Motor neuron (in vitro differentiated cells): ENCODE measurements around the gene SYK. TPM values are rescaled to one million over a fixed set of nuclear protein-coding genes. Genes with fewer than 3 reads are reported as not detected.

Experiments
- ATAC-seq, 8 experiments: fragments of 200-7000 bp; cut with Tn5 transposase; replicated peaks in 6 of 8; 2 replicates each; pipeline ENCODE4 v1.8.0; 2021; ENCODE audit warnings: mild to moderate bottlenecking in 8 of 8, moderate library complexity in 8 of 8
- H3K27ac ChIP-seq, 2 donors: fragments of 250-450 bp; sonication (Bioruptor Pico); 2 replicates each; pipeline ENCODE4 v1.9.0; 2021; ENCODE audit warnings: antibody characterized with exemption in 2 of 2, mild to moderate bottlenecking in 2 of 2, moderate library complexity in 1 of 2
- H3K4me1 ChIP-seq, 2 donors: fragments of 250-450 bp; sonication (Bioruptor Pico); replicated peaks in 1 of 2; 2 replicates each; pipeline ENCODE4 v1.6.1; 2021; ENCODE audit warnings: antibody characterized with exemption in 2 of 2, mild to moderate bottlenecking in 2 of 2, moderate library complexity in 1 of 2
- H3K4me3 ChIP-seq, 5 donors: fragments of 250-450 bp; sonication (Bioruptor Pico); 2 replicates each; pipeline ENCODE4 v1.9.0; 2021; ENCODE audit warnings: antibody characterized with exemption in 5 of 5, mild to moderate bottlenecking in 5 of 5, moderate library complexity in 4 of 5
- WGBS, 10 experiments: fragments of 450-650 bp; shearing (Covaris generic); methylation state at CpG; one replicate each; pipeline ENCODE4 v1.0.0; 2022; 5-methylcytosine and 5-hydroxymethylcytosine counted together
- in situ Hi-C, 9 experiments: fragments of 400-800 bp; cut with MboI; loops; one replicate each; pipeline ENCODE4 v1.15.0; 2021; ENCODE audit warnings: low sequenced_read_pairs in 9 of 9, low pct_unique_long_range_greater_than_20kb in 2 of 9; ENCODE audit not compliant: unreplicated experiment in 9 of 9
- total RNA-seq, 8 experiments: library from RNA; unstranded; fragments of 300-600 nt; gene quantifications; 2 replicates each; pipeline versions ENCODE4 v1.2.3 to v1.2.4, GENCODE V29; 2022

SYK gene
- total RNA-seq, 8 experiments from 2014 or later: 0.05 to 0.43 (median 0.16) TPM; not detected in 2

DNA sequence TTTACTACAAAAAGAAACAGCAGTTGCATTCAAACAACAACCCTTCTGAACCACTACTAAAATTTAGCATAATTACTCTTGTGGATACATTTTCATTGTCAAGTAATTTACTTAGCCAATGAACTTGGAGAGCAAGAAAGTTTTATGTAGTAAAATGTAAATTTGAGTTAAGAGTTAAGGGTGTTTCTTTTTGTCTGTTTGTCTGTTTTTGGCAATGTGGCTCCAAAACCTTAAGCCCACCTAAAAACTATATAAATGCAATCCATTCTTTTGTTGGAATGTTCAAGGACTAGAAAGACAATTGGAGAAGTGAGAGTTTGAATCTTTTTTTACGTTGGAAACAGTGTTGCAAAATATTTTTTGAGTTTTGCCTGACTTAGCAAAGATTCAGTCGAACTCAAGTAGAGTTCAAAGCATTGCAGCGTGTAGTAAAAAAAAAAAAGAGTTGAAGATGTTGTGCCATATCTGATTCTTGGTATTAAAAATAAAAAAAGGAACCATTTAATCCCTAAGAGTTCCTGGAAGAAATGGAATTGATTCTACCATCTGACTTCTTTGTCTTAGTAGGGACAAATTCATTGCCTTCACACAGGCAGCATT is 867 bp downstream of the SYK start:
- WGBS, 10 experiments: 45 to 92% (median 69%) methylated on average over 1 to 3 of the region's 3 CpGs
- Histone ChIP-seq H3K4me3 (no peak overlapping the region), H3K27ac (no peak overlapping the region), H3K4me1 (no peaks in the 10 kb centered on the region)
- ATAC-seq: no peak
- in situ Hi-C loops: no loop called here

- in situ Hi-C loops: no loop called here
- Histone ChIP-seq H3K4me3 (no peak overlapping the region), H3K4me1 (no peaks in the 10 kb centered on the region), H3K27ac (no peak overlapping the region)
- WGBS, 10 experiments: 7 to 100% (median 78%) methylated on average over 1 to 3 of the region's 3 CpGs; no CpG with 5 or more reads in 1 of the 10 experiments
- ATAC-seq: no peak
Measured at GRCh38 chr9:90803860-90804593, 2.4 kb downstream of the SYK start.

DNA sequence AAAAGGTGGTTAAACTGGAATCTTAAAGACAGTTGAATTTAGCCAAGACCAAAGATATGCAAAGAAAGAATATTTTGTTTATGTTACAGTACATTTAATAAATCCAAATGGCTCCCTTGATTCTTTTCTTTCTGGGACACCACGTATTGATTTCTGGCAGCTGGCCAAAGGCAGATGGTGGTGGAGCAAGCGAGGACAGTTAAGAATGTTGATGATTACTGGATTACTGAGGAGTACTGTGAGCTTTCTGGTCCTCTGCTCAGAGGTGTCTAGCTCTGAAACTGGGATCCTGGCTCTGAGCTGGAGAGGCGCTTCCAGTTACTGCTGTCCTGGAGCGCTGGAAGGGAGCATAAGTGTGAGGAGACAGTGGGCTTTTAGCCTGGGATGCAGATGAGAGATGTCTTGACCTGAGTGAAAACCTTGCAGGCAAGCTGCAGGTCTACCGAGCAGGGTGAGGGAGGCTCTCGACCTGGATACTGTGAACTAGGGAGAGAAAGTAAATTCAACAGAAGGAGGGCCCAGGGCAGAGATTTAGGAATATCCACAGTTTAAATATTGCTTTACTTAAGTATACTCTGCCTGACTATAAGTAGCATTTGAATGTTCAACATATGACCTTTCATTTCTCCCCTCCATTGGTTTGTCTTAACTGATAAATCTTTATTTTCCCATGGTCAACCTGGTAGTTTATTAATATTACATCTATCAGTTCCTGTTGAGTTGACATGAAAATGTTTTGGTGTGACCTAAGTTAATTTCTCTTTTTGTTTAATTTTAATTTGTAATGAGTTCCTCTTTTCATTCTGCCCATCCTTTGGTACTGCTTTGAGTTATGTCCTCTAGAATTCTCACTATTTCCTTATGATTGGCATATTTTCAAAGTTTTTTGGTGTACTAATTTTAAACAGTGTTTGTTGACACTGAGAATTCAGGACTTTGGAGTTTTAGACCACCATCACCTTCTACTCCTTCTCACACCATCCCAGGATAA is 3.7 kb downstream of the SYK start:
- H3K27ac ChIP-seq: no peak overlapping the region
- no peak for ATAC-seq
- WGBS, 10 experiments: 5 to 79% (median 60%) methylated on average over 1 to 6 of the region's 6 CpGs; no CpG with 5 or more reads in 1 of the 10 experiments
- no peaks in the 10 kb centered on the region for H3K4me1 ChIP-seq
- no peak overlapping the region for H3K4me3 ChIP-seq
- in situ Hi-C loops: no loop called here

- no peaks in the 10 kb centered on the region for H3K4me1 ChIP-seq
- H3K4me3 ChIP-seq: no peak overlapping the region
- H3K27ac ChIP-seq: no peak overlapping the region
- no peak for ATAC-seq
- in situ Hi-C loops: no loop called here
- WGBS, 10 experiments: 7 to 100% (median 80%) methylated on average over 1 to 3 of the region's 3 CpGs; no CpG with 5 or more reads in 5 of the 10 experiments
Measured at GRCh38 chr9:90807006-90807405, 5.4 kb downstream of the SYK start.

- in situ Hi-C loops: no loop called here
- WGBS, 10 experiments: 0 to 91% (median 40%) methylated on average over 1 to 5 of the region's 6 CpGs; no CpG with 5 or more reads in 3 of the 10 experiments
- no peak overlapping the region for H3K4me3 ChIP-seq
- H3K4me1 ChIP-seq: no peaks in the 10 kb centered on the region
- no peak for ATAC-seq
- no peak overlapping the region for H3K27ac ChIP-seq
Measured at GRCh38 chr9:90808398-90808797, 6.8 kb downstream of the SYK start.

DNA sequence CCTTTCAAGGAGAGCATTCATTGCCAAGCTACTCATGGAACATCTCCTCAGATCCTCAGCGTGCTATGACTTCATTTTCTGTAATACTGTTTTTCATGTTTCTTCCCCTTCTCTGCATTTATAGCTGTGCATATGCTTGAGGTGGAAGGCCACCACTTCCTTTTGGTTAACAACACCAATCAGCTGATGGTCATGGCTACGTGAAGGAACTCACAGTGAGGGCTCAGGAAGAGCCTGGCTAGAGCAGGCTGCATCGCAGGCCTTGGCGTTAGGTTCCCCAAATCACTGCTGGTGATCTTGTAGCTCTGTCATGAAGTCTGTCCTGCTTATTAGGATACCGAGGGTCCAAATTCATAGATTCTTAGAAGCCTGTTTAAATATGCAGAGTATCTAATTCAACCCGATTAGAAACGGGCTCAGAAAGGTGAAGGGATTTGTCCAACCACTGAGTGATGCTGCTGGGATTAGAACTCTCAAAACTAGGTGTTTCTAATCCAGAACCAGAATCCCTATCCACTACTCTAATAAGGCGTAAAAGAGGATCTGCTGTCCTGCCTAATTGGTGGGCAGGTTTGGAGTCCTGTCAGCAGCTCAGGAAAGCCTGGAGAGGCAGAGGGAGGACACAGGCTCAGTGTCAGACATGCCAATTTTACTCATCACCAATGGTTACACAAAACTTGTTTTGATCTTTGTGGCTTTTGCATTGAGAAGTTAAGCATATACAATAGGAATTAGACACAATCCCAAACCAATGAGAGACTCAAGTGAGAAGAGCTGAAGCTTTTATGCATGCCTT is 7.5 kb downstream of the SYK start:
- Histone ChIP-seq H3K4me1 (no peaks in the 10 kb centered on the region), H3K4me3 (no peak overlapping the region), H3K27ac (no peak overlapping the region)
- in situ Hi-C loops: no loop called here
- no peak for ATAC-seq
- WGBS, 10 experiments: 0 to 95% (median 75%) methylated on average over 1 to 8 of the region's 8 CpGs; no CpG with 5 or more reads in 1 of the 10 experiments

DNA sequence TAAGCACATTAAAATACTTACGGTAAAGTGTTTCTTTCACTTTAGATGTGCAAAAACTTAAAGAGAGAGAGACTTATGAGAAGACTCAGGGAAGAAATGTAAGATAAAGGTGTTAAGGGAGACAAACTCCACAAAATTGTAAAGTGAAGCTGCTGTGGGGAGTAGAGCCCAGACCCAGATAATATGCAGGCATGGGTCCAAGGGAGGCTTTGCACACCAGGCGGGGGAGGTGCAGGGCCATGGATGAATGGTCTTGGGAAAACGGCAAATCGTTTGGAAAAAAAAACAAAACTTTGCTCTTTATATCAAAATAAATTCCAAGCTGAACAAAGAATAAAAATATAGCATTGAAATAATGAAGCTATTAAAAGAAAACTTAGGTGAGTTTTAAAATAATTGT is 9.1 kb downstream of the SYK start:
- 37 to 100% (median 87%) methylated on average over 3 to 4 of the region's 4 CpGs for WGBS, 10 experiments
- Histone ChIP-seq H3K27ac (no peak overlapping the region), H3K4me3 (no peak overlapping the region), H3K4me1 (peaks cover 0 to 3% of the 10 kb centered on the region in 2 donors)
- in situ Hi-C loops: no loop called here
- no peak for ATAC-seq

GRCh38 chr9:90813046-90813445 is 11.4 kb downstream of the SYK start:
- in situ Hi-C loops: no loop called here
- 32 to 97% (median 81%) methylated on average over 1 to 6 of the region's 8 CpGs; no CpG with 5 or more reads in 2 of the 10 experiments for WGBS, 10 experiments
- Histone ChIP-seq H3K27ac (no peak overlapping the region), H3K4me3 (no peak overlapping the region), H3K4me1 (peaks cover 0 to 3% of the 10 kb centered on the region in 2 donors)
- ATAC-seq: peak in 2 of 8 experiments; percentile 24 to 68

DNA sequence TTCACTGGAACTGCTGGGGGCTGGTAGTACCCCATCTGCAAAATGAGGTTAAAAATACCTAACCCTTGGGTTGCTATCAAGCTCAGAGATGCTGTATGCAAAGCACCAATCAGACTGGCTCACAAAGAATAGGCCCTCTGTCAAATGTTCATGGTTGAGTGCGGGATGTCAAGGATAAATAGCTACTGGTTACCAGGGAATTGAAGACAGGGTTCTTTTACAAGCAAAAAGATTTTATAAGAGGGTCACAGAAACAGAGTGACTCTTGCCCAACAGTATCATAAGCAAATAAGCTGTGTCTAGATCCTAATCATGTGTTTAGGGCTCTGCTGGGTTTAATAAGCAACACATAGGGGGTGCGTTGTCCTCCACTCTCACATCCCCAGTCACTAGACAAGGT is 11.9 kb downstream of the SYK start:
- Histone ChIP-seq H3K4me3 (no peak overlapping the region), H3K27ac (no peak overlapping the region), H3K4me1 (peaks cover 0 to 3% of the 10 kb centered on the region in 2 donors)
- in situ Hi-C loops: no loop called here
- WGBS, 10 experiments: 54 to 100% (median 92%) methylated on average over 1 to 2 of the region's 2 CpGs; no CpG with 5 or more reads in 4 of the 10 experiments
- ATAC-seq: no peak

- ATAC-seq: no peak
- WGBS, 10 experiments: 57 to 100% (median 88%) methylated on average over 1 to 4 of the region's 4 CpGs; no CpG with 5 or more reads in 4 of the 10 experiments
- H3K27ac ChIP-seq: no peak overlapping the region
- no peak overlapping the region for H3K4me3 ChIP-seq
- peaks cover 0 to 3% of the 10 kb centered on the region in 2 donors for H3K4me1 ChIP-seq
- in situ Hi-C loops: no loop called here
Measured at GRCh38 chr9:90814355-90814754, 12.7 kb downstream of the SYK start.

DNA sequence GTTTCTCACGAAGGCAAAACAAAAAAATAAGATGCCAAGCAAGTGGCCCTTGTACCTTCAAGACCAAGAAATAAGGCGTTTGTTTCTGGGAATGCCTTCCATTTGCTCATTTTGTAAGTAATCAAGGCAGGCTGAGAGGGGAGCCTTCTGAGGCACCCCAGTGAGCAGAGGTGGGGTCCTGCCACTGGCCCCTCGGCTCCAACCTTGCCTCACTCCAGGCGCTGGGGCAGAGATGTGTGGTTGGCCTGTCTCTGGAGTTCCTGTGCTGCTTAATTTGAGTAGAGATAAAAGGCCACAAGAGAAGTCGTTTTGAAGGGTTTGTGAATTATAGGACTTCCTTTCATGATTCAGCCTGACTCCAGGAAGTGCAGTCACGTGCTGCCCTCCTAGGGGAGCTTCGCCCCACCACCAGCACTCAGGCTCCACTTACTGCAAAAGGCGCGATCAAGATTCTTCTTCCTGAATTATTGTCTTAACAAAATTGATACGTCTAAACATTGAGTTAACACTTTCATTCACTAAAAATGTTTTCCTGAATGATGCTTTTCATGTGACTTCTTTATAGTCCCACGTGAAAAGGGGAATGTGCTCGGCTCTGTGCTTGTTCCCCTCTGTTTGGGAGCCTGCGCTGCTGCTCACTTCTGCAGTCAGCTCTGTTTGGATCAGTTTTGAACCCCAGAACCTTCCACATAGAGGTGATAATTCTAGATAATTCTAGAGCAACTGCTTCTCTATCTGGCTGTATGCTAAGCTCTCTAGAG is 13.7 kb downstream of the SYK start:
- ATAC-seq: peak in 5 of 8 experiments; percentile 52 to 71 (median 58)
- in situ Hi-C loops: no loop called here
- Histone ChIP-seq H3K4me3 (no peak overlapping the region), H3K4me1 (peaks cover 0 to 3% of the 10 kb centered on the region in 2 donors), H3K27ac (no peak overlapping the region)
- WGBS, 10 experiments: 17 to 90% (median 30%) methylated on average over 2 to 11 of the region's 13 CpGs; no CpG with 5 or more reads in 1 of the 10 experiments

DNA sequence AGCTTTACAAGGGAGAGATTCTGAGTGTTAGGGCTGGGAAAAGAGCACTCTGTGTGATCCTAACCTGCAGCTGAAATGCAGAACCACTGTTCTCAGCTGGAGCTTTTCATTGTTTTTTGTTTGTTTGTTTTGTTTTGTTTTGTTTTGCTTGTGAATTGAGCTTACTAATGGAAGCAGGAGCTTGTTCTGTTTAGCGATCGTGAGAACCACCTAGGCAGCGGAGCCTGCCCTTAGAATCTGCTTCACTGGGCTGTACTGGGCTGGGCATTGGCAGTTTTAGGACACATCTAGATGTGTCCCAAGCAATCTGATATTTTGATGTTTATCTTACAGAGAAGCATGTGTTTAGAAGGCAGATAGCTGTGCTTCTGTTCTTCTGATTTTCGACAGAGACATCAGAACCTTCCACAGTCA is 14.3 kb downstream of the SYK start:
- H3K27ac ChIP-seq: no peak overlapping the region
- ATAC-seq: peak in 2 of 8 experiments; percentile 4 to 9
- in situ Hi-C loops: no loop called here
- WGBS, 10 experiments: 27 to 100% (median 94%) methylated on average over 1 to 4 of the region's 4 CpGs; no CpG with 5 or more reads in 4 of the 10 experiments
- peaks cover 0 to 3% of the 10 kb centered on the region in 2 donors for H3K4me1 ChIP-seq
- H3K4me3 ChIP-seq: no peak overlapping the region
